ENCODE data around the gene CD1C. TPM values are rescaled to one million over a fixed set of nuclear protein-coding genes. Genes with fewer than 3 reads are reported as not detected.
"Not testable (repeated sequence)": the region's sequence is repeated elsewhere in the genome, so short reads cannot be mapped to it uniquely, and the experiment has no call there.

CD1C gene
- total RNA-seq, 1 donor = not detected

DNA sequence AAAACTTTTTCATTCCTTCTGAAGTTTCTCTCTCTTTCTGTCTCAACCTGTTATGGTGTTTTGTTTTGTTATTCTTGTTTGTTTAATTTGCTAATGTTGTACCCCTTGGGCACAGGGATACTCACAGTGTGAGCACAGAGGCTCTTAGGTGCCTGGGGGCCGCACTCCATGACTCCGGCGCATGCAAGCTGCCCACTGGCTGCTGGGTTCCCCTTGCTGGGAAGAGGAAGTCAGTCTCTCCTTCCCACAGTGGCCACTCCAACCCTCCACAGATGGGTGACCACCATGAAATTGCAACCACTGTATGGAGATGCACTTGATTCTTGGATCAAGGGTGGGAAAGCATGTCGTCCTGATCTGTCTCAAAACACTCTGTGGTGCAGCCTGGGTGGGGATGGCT is 40.1 kb upstream of the CD1C start:
- no peak overlapping the region for H3K4me2 ChIP-seq (ENCODE audit: insufficient read depth, low read length)

DNA sequence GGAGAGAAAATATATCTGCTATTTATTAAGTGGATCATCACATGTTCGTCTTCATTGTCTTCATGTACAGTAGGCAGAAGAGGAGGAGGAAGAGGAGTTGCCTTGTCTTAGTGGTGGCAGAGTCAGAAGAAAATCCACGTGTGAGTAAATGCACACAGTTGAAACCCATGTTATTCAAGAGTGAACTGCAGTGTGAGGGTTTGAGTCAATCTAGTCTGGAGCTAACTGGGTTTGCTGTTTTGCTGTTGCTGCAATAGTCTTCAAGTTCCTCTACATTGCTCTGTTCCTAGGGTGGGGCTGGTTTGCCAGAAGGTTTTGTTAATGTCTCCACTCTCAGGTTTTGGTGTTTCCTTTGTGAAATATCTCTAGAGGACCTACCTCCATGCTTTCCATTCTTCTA is 38.6 kb upstream of the CD1C start:
- Histone ChIP-seq H2AFZ (ENCODE audit: low read length) (no peak overlapping the region), H3K36me3 (ENCODE audit: insufficient read depth, low read length) (no peaks in the 10 kb centered on the region), H3K4me2 (ENCODE audit: insufficient read depth, low read length) (no peak overlapping the region), H3K4me1 (ENCODE audit: insufficient read depth, low read length) (no peaks in the 10 kb centered on the region), H3K4me3 (ENCODE audit: insufficient read depth, low read length) (no peak overlapping the region), H4K20me1 (ENCODE audit: insufficient read depth, low read length) (no peaks in the 10 kb centered on the region), H3K27ac (ENCODE audit: low read depth, low read length) (no peak overlapping the region), H3K27me3 (ENCODE audit: insufficient read depth, low read length) (no peaks in the 10 kb centered on the region), H3K79me2 (ENCODE audit: insufficient read depth, low read length) (no peaks in the 10 kb centered on the region), H3K9me3 (ENCODE audit: low read depth, low read length) (no peaks in the 10 kb centered on the region)
- DNase-seq (ENCODE audit: insufficient read length, low spot score, missing footprints) = peak; percentile 15
- TF ChIP-seq, protein P1, sequence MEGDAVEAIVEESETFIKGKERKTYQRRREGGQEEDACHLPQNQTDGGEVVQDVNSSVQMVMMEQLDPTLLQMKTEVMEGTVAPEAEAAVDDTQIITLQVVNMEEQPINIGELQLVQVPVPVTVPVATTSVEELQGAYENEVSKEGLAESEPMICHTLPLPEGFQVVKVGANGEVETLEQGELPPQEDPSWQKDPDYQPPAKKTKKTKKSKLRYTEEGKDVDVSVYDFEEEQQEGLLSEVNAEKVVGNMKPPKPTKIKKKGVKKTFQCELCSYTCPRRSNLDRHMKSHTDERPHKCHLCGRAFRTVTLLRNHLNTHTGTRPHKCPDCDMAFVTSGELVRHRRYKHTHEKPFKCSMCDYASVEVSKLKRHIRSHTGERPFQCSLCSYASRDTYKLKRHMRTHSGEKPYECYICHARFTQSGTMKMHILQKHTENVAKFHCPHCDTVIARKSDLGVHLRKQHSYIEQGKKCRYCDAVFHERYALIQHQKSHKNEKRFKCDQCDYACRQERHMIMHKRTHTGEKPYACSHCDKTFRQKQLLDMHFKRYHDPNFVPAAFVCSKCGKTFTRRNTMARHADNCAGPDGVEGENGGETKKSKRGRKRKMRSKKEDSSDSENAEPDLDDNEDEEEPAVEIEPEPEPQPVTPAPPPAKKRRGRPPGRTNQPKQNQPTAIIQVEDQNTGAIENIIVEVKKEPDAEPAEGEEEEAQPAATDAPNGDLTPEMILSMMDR (IDR thresholded peaks at IDR 0.05; ENCODE audit: extremely low read depth, low read depth, low read length) = no peak

More for the DNA sequence above, 40.1 kb upstream of the CD1C start:
- H3K36me3 ChIP-seq (ENCODE audit: insufficient read depth, low read length) = no peaks in the 10 kb centered on the region
- H3K27me3 ChIP-seq (ENCODE audit: insufficient read depth, low read length) = no peaks in the 10 kb centered on the region
- H3K79me2 ChIP-seq (ENCODE audit: insufficient read depth, low read length) = no peaks in the 10 kb centered on the region
- no peak overlapping the region for H2AFZ ChIP-seq (ENCODE audit: low read length)
- H3K27ac ChIP-seq (ENCODE audit: low read depth, low read length) = no peak overlapping the region
- H3K4me1 ChIP-seq (ENCODE audit: insufficient read depth, low read length) = no peaks in the 10 kb centered on the region
- TF ChIP-seq, protein P1 (IDR thresholded peaks at IDR 0.05; ENCODE audit: extremely low read depth, low read depth, low read length) = no peak
- no peak for DNase-seq (ENCODE audit: insufficient read length, low spot score, missing footprints)
- H3K4me3 ChIP-seq (ENCODE audit: insufficient read depth, low read length) = no peak overlapping the region
- H4K20me1 ChIP-seq (ENCODE audit: insufficient read depth, low read length) = no peaks in the 10 kb centered on the region
- H3K9me3 ChIP-seq (ENCODE audit: low read depth, low read length) = no peaks in the 10 kb centered on the region

DNA sequence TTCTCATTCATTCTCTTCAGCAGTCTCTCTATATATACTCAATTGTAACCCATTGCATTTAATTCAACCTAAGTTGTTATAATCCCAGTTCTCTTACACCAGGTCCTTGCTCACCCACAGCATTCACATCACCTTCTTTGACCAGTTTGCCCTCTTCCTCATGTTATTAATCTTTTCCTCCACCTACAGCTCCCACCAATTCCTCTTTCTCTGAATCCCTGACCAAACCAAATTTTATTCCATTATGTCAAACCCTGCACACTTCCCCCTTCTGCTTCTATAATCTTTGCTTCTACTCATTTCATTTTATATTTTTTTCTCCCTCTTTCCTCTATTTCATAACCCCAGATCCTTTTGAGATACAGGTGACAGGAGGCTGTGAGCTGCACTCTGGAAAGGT is 34.1 kb upstream of the CD1C start:
- Histone ChIP-seq H3K9me3 (ENCODE audit: low read depth, low read length) (no peaks in the 10 kb centered on the region), H3K36me3 (ENCODE audit: insufficient read depth, low read length) (no peaks in the 10 kb centered on the region), H3K79me2 (ENCODE audit: insufficient read depth, low read length) (no peaks in the 10 kb centered on the region), H3K27ac (ENCODE audit: low read depth, low read length) (no peak overlapping the region), H2AFZ (ENCODE audit: low read length) (no peak overlapping the region), H3K4me2 (ENCODE audit: insufficient read depth, low read length) (no peak overlapping the region), H4K20me1 (ENCODE audit: insufficient read depth, low read length) (no peaks in the 10 kb centered on the region), H3K4me3 (ENCODE audit: insufficient read depth, low read length) (no peak overlapping the region), H3K4me1 (ENCODE audit: insufficient read depth, low read length) (no peaks in the 10 kb centered on the region), H3K27me3 (ENCODE audit: insufficient read depth, low read length) (no peaks in the 10 kb centered on the region)
- no peak for DNase-seq (ENCODE audit: insufficient read length, low spot score, missing footprints)
- TF ChIP-seq, protein P1 (IDR thresholded peaks at IDR 0.05; ENCODE audit: extremely low read depth, low read depth, low read length) = no peak

DNA sequence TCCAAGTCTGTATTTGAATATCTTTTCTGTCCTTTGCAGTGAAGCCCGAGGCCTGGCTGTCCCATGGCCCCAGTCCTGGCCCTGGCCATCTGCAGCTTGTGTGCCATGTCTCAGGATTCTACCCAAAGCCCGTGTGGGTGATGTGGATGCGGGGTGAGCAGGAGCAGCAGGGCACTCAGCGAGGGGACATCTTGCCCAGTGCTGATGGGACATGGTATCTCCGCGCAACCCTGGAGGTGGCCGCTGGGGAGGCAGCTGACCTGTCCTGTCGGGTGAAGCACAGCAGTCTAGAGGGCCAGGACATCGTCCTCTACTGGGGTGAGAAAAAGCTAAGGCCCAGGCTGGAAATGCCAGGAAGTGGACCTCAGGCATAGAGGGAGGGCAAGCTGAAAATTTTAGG is 33.0 kb upstream of the CD1C start:
- H3K9me3 ChIP-seq (ENCODE audit: low read depth, low read length); DNase-seq (ENCODE audit: insufficient read length, low spot score, missing footprints); H3K4me3 ChIP-seq (ENCODE audit: insufficient read depth, low read length); H3K79me2 ChIP-seq (ENCODE audit: insufficient read depth, low read length); H3K4me2 ChIP-seq (ENCODE audit: insufficient read depth, low read length); H3K4me1 ChIP-seq (ENCODE audit: insufficient read depth, low read length); H2AFZ ChIP-seq (ENCODE audit: low read length); H3K27me3 ChIP-seq (ENCODE audit: insufficient read depth, low read length); H3K27ac ChIP-seq (ENCODE audit: low read depth, low read length); H3K36me3 ChIP-seq (ENCODE audit: insufficient read depth, low read length); H4K20me1 ChIP-seq (ENCODE audit: insufficient read depth, low read length): not testable (repeated sequence)
